ENCODE data around the gene MEA1. TPM values are rescaled to one million over a fixed set of nuclear protein-coding genes. Genes with fewer than 3 reads are reported as not detected.
"Not testable (repeated sequence)": the region's sequence is repeated elsewhere in the genome, so short reads cannot be mapped to it uniquely, and the experiment has no call there.

The MEA1 gene
- 117 and 144 TPM in 2 replicates for polyA plus RNA-seq (2014; cell fraction: cytosol; rRNA removed)
- 56.5 and 74.1 TPM in 2 replicates for polyA plus RNA-seq (2014; cell fraction: nucleus; rRNA removed)

GRCh38 chr6:43013843-43014433, at the start of gene MEA1, which contains the start of gene KLHDC3:
TSS of gene MEA1 (minus strand) at chr6:43013946. CDS start at chr6:43013813, 133 bp downstream.
TSS of gene KLHDC3 (plus strand) at chr6:43014249. CDS start at chr6:43017193, 2,944 bp downstream.
- DNase-seq (ENCODE audit: low spot score) = peak; percentile 100

GRCh38 chr6:43062818-43063217, 49.1 kb upstream of the MEA1 start:
- DNase-seq (ENCODE audit: low spot score) = no peak

GRCh38 chr6:43061861-43062260, 48.1 kb upstream of the MEA1 start:
- DNase-seq (ENCODE audit: low spot score) = no peak

GRCh38 chr6:43060755-43061633, 47.2 kb upstream of the MEA1 start:
- no peak for DNase-seq (ENCODE audit: low spot score)

- peak; percentile 29 for DNase-seq (ENCODE audit: low spot score)
These were observed 46.4 kb upstream of the MEA1 start for GRCh38 chr6:43060034-43060754.

- peak; percentile 99 for DNase-seq (ENCODE audit: low spot score)
These were observed 45.7 kb upstream of the MEA1 start, which contains the start of the genes KLC4 and MRPL2 for GRCh38 chr6:43059168-43060033. TSS of gene KLC4 (plus strand) at chr6:43059631. CDS start at chr6:43061336, 1,705 bp downstream. TSS of gene MRPL2 (minus strand) at chr6:43059434. CDS start at chr6:43059381, 53 bp downstream.

- DNase-seq (ENCODE audit: low spot score) = no peak
These were observed 44.8 kb upstream of the MEA1 start for GRCh38 chr6:43058531-43058930.

GRCh38 chr6:43055966-43056365, 42.2 kb upstream of the MEA1 start:
- DNase-seq (ENCODE audit: low spot score) = no peak

GRCh38 chr6:43054206-43054943, 40.6 kb upstream of the MEA1 start:
- no peak for DNase-seq (ENCODE audit: low spot score)

GRCh38 chr6:43053545-43054205, 39.9 kb upstream of the MEA1 start, which contains the start of gene CUL7:
TSS of gene CUL7 (minus strand) at chr6:43053851. CDS start at chr6:43052788, 1,063 bp downstream.
- DNase-seq (ENCODE audit: low spot score) = peak; percentile 93

GRCh38 chr6:43052842-43053544, 39.2 kb upstream of the MEA1 start:
- DNase-seq (ENCODE audit: low spot score) = peak; percentile 22

GRCh38 chr6:43052225-43052841, 38.6 kb upstream of the MEA1 start:
- DNase-seq (ENCODE audit: low spot score) = no peak

- DNase-seq (ENCODE audit: low spot score) = no peak
These were observed 37.2 kb upstream of the MEA1 start for GRCh38 chr6:43050981-43051380.

- no peak for DNase-seq (ENCODE audit: low spot score)
These were observed 34.3 kb upstream of the MEA1 start for GRCh38 chr6:43047998-43048397.

- no peak for DNase-seq (ENCODE audit: low spot score)
These were observed 31.7 kb upstream of the MEA1 start for GRCh38 chr6:43045371-43045930.

GRCh38 chr6:43043310-43043709, 29.6 kb upstream of the MEA1 start:
- no peak for DNase-seq (ENCODE audit: low spot score)

GRCh38 chr6:43041475-43041874, 27.7 kb upstream of the MEA1 start:
- not testable (repeated sequence) for DNase-seq (ENCODE audit: low spot score)
